Measurements from ENCODE around the gene ELP5.

The ELP5 gene

DNA sequence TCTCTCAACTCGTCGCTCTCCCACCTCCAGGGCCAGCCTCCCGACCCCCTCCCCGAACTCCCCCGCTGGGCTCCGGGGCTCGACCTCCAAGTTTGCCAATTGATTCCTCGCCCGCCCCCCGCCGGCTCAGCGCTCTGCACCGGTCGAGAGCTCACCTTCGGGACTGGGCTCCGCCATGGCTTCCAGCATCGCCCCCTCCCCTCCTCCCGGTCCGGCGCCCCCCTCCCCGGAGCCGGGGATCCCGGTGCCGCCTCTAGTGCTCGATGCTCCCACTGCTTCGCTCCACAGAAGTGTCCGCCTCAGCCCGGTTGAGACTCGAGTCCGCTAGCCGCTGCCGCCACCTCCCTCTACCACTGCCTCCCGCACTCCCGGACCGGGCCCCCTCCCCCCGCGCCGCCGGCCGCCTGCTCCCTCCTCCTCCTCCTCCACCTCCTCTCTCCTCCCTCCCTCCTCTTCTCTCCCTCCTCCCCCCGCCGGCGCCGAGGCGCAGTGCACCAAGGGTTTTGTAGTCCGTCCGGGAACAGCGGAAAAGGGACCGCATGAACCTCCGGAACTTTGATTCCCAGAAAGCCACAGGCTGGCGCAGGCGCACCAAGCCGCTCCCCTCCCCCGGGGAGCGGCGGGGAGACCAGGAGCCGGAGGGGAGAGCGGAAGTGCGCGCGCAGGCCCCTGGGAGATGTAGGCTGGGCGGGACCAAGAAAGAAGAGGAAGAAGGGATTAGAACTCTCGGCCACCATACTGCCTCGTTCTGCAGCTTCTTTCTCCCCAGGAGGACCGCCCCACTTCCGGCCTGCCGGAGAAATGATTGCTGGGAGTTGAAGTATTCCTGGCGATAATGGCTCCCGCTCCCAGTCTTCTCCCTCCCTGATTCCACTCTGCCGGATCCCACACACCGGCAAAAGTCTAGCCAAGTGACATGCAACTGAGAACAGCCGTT is 12.7 kb upstream of the ELP5 start, which contains the start of gene PHF23 (continued):
- TF ChIP-seq ZNF133 (tag by site-specific recombination; IDR thresholded peaks at IDR 0.05) (no peak), PRDM10 (tag by site-specific recombination; IDR thresholded peaks at IDR 0.05) (peak; percentile 96), ZNF768 (tag by site-specific recombination; IDR thresholded peaks at IDR 0.05) (no peak), ZNF138 (tag by site-specific recombination; IDR thresholded peaks at IDR 0.05; ENCODE audit: borderline replicate concordance) (no peak), ZNF580 (tag by site-specific recombination; IDR thresholded peaks at IDR 0.05) (no peak), ZNF600 (tag by site-specific recombination; IDR thresholded peaks at IDR 0.05) (peak; percentile 78), ZNF596 (tag by site-specific recombination; IDR thresholded peaks at IDR 0.05) (no peak), ZNF350 (tag by site-specific recombination; IDR thresholded peaks at IDR 0.05) (no peak), ZNF10 (tag by site-specific recombination; IDR thresholded peaks at IDR 0.05) (no peak), ZNF16 (tag by site-specific recombination; IDR thresholded peaks at IDR 0.05; ENCODE audit: low read depth) (no peak), WT1 (tag by site-specific recombination; IDR thresholded peaks at IDR 0.05) (no peak), KLF7 (tag by site-specific recombination; IDR thresholded peaks at IDR 0.05; ENCODE audit: borderline replicate concordance) (no peak), ZFP37 (tag by site-specific recombination; IDR thresholded peaks at IDR 0.05) (peak; percentile 62; the same call in 1 of the 2 replicates), YY1 (tag by site-specific recombination; IDR thresholded peaks at IDR 0.05) (peak; percentile 63; the same call in 1 of the 2 replicates), ZNF747 (tag by site-specific recombination; IDR thresholded peaks at IDR 0.05) (no peak), ZBTB48 (tag by site-specific recombination; IDR thresholded peaks at IDR 0.05) (no peak), REPIN1 (tag by site-specific recombination; IDR thresholded peaks at IDR 0.05; ENCODE audit: low read depth) (no peak), YY2 (tag by site-specific recombination; IDR thresholded peaks at IDR 0.05) (no peak; the same call in 1 of the 2 replicates), ZNF585B (tag by site-specific recombination; IDR thresholded peaks at IDR 0.05) (no peak), KLF1 (tag by site-specific recombination; IDR thresholded peaks at IDR 0.05) (no peak), SP7 (tag by site-specific recombination; IDR thresholded peaks at IDR 0.05) (peak; percentile 78), ZNF529 (tag by site-specific recombination; IDR thresholded peaks at IDR 0.05; ENCODE audit: insufficient replicate concordance) (no peak), ZNF302 (tag by site-specific recombination; IDR thresholded peaks at IDR 0.05; ENCODE audit: low read depth) (no peak), ZNF510 (tag by site-specific recombination; IDR thresholded peaks at IDR 0.05; ENCODE audit: insufficient replicate concordance) (no peak)
- TF ChIP-seq, protein P1, sequence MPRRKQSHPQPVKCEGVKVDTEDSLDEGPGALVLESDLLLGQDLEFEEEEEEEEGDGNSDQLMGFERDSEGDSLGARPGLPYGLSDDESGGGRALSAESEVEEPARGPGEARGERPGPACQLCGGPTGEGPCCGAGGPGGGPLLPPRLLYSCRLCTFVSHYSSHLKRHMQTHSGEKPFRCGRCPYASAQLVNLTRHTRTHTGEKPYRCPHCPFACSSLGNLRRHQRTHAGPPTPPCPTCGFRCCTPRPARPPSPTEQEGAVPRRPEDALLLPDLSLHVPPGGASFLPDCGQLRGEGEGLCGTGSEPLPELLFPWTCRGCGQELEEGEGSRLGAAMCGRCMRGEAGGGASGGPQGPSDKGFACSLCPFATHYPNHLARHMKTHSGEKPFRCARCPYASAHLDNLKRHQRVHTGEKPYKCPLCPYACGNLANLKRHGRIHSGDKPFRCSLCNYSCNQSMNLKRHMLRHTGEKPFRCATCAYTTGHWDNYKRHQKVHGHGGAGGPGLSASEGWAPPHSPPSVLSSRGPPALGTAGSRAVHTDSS (tag by site-specific recombination; IDR thresholded peaks at IDR 0.05), result peak; percentile 99
- TF ChIP-seq, protein P2, sequence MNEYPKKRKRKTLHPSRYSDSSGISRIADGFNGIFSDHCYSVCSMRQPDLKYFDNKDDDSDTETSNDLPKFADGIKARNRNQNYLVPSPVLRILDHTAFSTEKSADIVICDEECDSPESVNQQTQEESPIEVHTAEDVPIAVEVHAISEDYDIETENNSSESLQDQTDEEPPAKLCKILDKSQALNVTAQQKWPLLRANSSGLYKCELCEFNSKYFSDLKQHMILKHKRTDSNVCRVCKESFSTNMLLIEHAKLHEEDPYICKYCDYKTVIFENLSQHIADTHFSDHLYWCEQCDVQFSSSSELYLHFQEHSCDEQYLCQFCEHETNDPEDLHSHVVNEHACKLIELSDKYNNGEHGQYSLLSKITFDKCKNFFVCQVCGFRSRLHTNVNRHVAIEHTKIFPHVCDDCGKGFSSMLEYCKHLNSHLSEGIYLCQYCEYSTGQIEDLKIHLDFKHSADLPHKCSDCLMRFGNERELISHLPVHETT (tag by site-specific recombination; IDR thresholded peaks at IDR 0.05), result peak; percentile 12
- TF ChIP-seq, protein P3, sequence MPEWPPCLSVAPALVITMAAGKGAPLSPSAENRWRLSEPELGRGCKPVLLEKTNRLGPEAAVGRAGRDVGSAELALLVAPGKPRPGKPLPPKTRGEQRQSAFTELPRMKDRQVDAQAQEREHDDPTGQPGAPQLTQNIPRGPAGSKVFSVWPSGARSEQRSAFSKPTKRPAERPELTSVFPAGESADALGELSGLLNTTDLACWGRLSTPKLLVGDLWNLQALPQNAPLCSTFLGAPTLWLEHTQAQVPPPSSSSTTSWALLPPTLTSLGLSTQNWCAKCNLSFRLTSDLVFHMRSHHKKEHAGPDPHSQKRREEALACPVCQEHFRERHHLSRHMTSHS (tag by site-specific recombination; IDR thresholded peaks at IDR 0.05), result no peak
- TF ChIP-seq, protein P4, sequence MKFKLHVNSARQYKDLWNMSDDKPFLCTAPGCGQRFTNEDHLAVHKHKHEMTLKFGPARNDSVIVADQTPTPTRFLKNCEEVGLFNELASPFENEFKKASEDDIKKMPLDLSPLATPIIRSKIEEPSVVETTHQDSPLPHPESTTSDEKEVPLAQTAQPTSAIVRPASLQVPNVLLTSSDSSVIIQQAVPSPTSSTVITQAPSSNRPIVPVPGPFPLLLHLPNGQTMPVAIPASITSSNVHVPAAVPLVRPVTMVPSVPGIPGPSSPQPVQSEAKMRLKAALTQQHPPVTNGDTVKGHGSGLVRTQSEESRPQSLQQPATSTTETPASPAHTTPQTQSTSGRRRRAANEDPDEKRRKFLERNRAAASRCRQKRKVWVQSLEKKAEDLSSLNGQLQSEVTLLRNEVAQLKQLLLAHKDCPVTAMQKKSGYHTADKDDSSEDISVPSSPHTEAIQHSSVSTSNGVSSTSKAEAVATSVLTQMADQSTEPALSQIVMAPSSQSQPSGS (tag by site-specific recombination; IDR thresholded peaks at IDR 0.05; ENCODE audit: low read depth), result no peak
- TF ChIP-seq, protein P5, sequence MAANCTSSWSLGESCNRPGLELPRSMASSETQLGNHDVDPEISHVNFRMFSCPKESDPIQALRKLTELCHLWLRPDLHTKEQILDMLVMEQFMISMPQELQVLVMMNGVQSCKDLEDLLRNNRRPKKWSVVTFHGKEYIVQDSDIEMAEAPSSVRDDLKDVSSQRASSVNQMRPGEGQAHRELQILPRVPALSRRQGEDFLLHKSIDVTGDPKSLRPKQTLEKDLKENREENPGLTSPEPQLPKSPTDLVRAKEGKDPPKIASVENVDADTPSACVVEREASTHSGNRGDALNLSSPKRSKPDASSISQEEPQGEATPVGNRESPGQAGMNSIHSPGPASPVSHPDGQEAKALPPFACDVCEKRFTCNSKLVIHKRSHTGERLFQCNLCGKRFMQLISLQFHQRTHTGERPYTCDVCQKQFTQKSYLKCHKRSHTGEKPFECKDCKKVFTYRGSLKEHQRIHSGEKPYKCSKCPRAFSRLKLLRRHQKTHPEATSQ (tag by site-specific recombination; IDR thresholded peaks at IDR 0.05), result no peak
